IPS-NIHi11 (cell line): ENCODE data around the gene CACNA2D3.

Source experiments
- DNase-seq: peaks from one replicate; pipeline ENCODE4 v3.0.0; 2012; ENCODE audit warnings: mixed read lengths, low spot score

The CACNA2D3 gene

GRCh38 chr3:54745843-54746242, 623.5 kb downstream of the CACNA2D3 start:
- no peak for DNase-seq

DNA sequence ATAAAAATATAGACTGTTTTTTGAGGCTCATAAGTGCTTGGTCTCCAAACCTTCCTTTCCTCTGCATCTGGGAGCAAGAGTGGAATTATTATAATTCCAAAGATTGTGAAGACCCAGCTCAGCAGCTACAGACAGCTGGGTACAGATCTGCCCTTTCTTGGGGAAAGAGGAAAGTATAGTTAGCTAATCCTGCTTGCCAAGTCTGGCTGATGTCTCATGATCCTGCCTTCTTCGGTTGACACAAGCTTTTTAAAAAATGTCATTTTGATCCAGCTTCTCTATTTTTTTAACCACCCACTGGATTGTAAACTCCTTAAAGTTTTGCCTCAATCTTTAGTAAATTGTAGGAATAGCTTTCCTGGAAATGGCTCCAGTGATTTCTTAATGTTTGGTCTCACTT, 624.4 kb downstream of the CACNA2D3 start:
- DNase-seq = no peak

DNA sequence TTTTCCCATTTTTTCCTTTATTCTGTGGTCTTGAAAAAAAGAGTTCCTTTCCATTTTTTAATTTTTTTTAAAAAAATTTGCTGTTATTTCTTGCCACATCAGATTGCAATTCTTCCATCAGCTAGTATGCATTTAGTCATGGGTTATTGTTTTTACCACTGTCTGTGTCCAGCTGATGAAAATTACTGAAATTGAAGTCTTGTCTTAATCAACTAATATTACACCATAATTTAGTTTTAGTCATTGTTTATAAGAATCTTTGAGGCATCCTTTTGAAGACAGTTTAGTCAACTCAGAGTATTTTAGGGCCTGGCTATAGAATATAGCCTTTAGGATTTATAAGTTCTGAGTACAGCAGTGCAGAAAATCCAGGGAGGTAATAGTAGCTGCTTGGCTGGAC, 633.4 kb downstream of the CACNA2D3 start:
- DNase-seq = no peak

DNA sequence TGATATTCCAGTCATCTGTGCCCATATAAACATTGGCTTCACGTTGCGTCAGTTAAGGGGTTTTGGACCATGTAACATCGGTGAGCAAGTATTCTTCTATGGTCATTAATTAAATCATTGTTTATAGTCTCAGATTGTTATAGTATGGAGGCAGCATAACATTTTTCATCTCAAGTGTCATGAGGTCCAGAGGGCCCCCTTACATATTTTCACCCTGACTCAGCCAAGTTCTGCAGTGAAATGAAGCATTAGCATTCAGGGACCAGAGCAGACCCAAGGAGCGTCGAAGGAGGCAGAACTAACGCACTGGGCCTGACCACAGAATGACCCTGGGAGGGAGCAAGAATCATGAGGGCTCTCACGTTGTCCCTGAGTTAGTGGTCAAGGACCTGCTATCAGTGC, 634.0 kb downstream of the CACNA2D3 start:
- no peak for DNase-seq

DNA sequence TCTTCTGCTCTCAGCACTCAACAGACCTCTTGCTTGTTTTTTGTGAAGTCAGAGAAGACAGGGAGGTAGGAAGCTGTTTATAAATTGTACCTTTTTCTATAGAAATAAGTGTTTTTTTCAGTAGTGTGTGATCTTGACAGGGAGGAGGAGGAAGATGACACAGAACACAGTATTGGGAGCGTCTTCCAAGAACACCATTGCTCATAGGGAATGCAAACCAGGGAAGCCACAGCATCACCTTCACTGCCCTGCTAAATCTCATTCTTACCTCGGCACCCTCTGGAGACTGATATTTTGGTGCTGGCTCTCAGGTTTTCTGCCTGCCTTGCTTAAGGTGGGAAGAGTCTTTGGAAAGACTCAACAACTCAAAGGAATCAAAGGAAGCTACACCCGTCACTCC, 636.1 kb downstream of the CACNA2D3 start:
- DNase-seq = no peak

DNA sequence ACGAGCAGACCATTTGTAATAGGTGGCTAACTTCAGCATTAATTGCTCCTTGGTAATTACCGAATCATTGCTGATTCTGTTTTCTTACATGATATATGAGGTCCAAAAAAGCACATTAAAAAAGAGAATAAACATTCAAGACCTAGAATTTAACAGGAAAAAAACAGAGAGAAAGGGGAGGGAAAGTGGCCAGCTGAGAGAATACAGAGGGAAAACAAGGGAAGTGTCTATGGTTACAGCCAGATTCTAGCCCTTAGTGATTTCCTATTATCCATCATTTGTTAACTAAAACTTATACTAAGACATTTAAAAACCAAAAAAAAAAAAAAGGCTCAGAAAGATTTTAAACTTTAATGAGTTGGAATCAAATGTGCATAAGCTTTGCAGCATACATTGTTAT, 636.8 kb downstream of the CACNA2D3 start:
- DNase-seq = no peak

DNA sequence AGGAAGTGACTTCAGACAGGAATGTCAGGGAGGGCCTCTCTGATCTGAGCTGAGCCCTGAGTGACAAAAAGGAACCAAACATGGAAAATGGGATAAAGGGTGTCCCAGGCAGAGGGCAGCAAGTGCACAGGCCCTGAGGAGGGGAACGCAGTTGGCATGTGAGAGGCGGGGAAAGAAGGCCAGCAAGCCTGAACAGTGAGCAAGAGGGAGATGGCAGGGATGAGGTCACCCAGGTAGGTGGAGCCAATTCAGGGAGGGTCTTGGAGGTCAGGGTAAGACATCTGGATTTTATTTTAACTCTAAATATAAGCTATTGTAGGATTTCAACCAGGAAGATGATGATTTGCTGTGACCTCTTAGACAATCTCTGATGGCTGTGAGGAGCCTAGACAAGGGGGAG, 637.8 kb downstream of the CACNA2D3 start:
- DNase-seq = no peak

DNA sequence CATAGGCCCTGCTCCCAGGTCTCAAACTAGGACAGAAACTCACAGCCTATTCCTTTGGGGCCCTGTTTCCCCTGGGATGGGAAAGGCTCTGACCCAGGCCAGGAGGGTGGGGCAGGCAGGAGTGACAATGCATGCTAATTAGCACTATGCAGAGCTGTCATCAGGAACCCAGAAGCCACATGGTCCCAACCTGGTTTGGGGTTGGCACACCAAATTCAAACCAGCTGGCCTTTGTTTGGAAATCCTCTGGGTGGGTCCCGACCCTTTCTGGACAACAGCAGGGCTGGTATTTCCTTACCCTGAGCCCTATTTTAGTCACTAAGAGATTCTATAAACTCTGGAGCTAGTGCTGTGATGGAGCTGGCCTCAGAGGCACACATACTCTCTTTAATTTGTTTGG, 639.3 kb downstream of the CACNA2D3 start:
- DNase-seq = no peak

DNA sequence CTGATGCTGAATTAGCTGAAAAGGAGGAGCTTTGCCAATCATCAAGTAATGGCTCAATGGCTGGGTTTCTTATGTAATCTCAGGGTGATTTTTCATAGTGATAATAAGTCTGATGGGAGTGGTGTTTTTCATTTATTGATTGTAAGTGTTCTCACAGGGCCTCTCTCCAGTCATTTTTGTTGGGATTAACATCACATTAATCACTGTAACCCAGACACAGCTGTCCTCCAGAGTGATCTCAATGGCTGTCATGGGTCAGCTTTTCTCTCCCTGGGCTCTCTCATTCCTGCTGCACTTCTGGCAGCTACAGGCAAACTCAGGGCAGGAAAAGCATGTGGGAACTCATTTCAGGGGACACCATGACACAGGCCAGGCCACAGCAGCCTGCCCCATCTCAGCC, 642.6 kb downstream of the CACNA2D3 start:
- DNase-seq = no peak

DNA sequence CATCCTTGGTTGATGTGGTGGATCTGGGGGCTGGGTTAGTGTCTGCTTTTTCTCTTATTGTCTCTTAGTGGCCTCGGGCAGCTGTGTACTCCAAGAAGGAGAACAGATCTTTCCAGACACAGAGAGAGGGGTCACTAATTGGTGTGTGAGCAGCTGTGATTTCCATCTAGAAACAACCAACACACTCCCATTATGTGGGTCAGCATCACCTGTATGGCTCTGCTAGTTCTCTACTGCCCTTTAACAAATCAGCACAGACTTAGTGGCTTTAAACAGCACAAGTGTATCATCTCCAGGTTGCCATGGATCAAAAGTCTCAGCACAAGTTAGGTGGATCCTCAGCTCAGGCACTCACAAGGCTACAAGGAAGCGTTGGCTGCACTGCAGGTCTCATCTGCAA, 648.7 kb downstream of the CACNA2D3 start:
- DNase-seq = no peak

- no peak for DNase-seq
These were observed 649.7 kb downstream of the CACNA2D3 start for GRCh38 chr3:54772051-54772450.

DNA sequence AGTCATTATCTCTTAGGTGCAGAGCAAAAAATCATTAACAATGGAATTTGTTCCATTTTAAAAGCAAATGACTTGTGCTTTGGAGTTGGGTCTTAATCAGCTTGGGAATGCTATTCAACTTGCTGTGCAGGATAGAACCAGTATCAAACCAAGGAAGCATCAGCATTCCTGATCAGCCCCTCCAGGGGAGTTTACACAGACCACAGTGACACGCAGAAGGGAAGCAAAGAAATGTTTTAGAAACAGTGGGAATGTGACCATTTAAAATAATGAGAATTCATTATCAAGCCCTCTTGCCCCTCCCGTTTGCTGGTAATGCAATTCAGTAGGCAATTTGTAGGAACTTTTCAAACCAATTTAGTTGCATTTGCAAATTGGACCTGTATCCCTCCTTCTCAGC, 650.4 kb downstream of the CACNA2D3 start:
- DNase-seq = no peak

DNA sequence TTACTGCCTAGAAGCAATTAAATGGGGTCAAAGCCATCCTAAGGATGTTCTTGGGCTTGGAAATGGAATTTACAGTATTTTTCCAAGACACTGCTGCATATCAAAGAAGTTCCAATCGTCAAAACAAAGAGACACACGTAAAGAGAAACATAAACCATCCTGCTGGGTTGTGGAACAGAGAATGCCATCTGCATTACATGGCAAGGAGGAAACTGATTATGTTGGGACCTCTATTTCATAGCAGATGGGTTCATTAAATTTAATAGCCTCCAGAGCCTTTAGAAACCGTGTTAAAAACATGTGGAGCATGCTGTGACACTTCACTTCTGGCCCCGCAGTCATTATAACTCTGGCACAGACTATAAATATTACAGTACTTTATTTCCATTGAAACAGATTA, 650.9 kb downstream of the CACNA2D3 start:
- DNase-seq = no peak

- no peak for DNase-seq
These were observed 654.2 kb downstream of the CACNA2D3 start for GRCh38 chr3:54776601-54777000.

- no peak for DNase-seq
These were observed 654.8 kb downstream of the CACNA2D3 start for GRCh38 chr3:54777141-54777540.

GRCh38 chr3:54780336-54780735, 658.0 kb downstream of the CACNA2D3 start:
- DNase-seq = no peak

DNA sequence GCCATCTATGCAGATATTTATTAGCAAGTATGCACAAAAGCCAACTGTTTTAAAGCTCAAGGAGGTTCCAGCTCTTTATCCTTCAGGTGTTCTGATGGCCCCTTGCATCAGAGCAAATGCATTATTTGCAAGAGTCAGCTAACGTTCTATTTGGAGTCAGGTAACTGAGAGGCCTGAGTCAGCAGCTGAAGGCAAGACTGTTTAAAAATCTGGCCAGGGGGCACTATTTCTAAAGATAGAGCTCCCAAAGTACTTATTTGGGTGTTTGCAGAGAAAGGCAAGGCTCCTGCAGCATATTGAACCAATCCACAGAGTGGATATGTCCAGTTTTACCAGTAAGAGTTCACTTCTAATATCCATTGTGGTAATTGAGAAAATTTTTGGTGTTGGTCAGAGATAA, 659.4 kb downstream of the CACNA2D3 start:
- peak; percentile 64 for DNase-seq

GRCh38 chr3:54783611-54784010, 661.3 kb downstream of the CACNA2D3 start:
- no peak for DNase-seq

GRCh38 chr3:54784021-54784420, 661.7 kb downstream of the CACNA2D3 start:
- DNase-seq = no peak

GRCh38 chr3:54785976-54786375, 663.6 kb downstream of the CACNA2D3 start:
- no peak for DNase-seq

DNA sequence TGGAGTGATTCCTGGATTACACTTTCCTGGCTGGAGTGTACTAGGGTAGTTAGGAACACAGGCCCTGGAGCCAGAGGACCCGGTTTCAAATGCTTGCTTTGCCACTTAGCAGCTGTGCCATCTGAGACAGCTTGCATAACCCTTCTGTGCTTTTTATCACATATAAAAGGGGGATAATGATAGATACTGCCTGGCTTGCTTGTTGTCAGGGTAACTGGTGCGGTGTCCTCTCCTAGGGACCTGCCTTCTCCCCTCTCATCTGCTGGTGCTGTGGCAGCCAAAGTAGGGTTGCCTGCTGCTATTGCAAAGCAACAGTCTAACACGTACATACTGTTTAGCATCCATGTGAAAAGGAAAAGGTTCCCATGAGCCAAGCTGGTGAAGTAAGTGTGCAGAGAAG, 667.7 kb downstream of the CACNA2D3 start:
- DNase-seq = no peak

- no peak for DNase-seq
These were observed 669.3 kb downstream of the CACNA2D3 start for GRCh38 chr3:54791501-54792156.

- no peak for DNase-seq
These were observed 670.2 kb downstream of the CACNA2D3 start for GRCh38 chr3:54792584-54792983.

GRCh38 chr3:54793171-54793570, 670.8 kb downstream of the CACNA2D3 start:
- no peak for DNase-seq

DNA sequence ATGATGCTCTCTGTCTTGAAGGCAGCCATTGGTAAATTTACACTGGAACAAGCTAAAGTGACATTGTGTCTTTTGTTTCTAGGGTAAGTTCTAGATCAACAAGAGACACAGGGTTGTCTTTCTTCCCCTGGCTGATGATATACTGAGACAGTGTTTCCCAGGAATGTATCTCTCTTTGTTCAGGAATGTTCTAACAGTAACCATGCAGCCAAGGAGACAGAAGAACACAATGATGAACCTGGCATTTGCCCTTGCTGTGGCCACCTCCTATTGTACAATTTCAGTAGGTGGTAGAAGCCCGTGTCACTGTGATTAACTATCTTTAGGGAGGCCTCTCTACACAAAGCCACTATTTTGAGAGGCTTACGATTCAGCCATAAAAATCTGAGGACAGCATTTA, 674.8 kb downstream of the CACNA2D3 start:
- no peak for DNase-seq
